GM18502 (cell line): ENCODE results near the gene CNFN.

Experiments used
- ATAC-seq: cut with Tn5 transposase; IDR thresholded peaks from one replicate; pipeline ENCODE4 v1.9.1; 2021; ENCODE audit warnings: mild to moderate bottlenecking; ENCODE audit not compliant: unreplicated experiment, poor library complexity

Gene CNFN

GRCh38 chr19:42378225-42379215 lies 11.6 kb downstream of the CNFN start:
- ATAC-seq, result no peak

GRCh38 chr19:42376177-42376555 lies 13.9 kb downstream of the CNFN start:
- no peak for ATAC-seq

- no peak for ATAC-seq
These were observed 14.5 kb downstream of the CNFN start for GRCh38 chr19:42375415-42376176.

GRCh38 chr19:42374826-42375376 lies 15.2 kb downstream of the CNFN start:
- ATAC-seq, result no peak

GRCh38 chr19:42370626-42371175 lies 19.4 kb downstream of the CNFN start:
- ATAC-seq, result no peak

GRCh38 chr19:42370068-42370520 lies 20.0 kb downstream of the CNFN start:
- ATAC-seq, result no peak

GRCh38 chr19:42369433-42370067 lies 20.5 kb downstream of the CNFN start:
- ATAC-seq, result no peak

- no peak for ATAC-seq
These were observed 21.3 kb downstream of the CNFN start for GRCh38 chr19:42368765-42369164.

- ATAC-seq, result no peak
These were observed 21.7 kb downstream of the CNFN start for GRCh38 chr19:42368360-42368759.

- no peak for ATAC-seq
These were observed 22.2 kb downstream of the CNFN start for GRCh38 chr19:42367929-42368328.

- ATAC-seq, result no peak
These were observed 23.4 kb downstream of the CNFN start for GRCh38 chr19:42366673-42367072.

- no peak for ATAC-seq
These were observed 26.3 kb downstream of the CNFN start for GRCh38 chr19:42363614-42364346.

- no peak for ATAC-seq
These were observed 27.1 kb downstream of the CNFN start for GRCh38 chr19:42362891-42363440.

- no peak for ATAC-seq
These were observed 27.8 kb downstream of the CNFN start for GRCh38 chr19:42362342-42362741.

GRCh38 chr19:42361545-42361910 lies 28.6 kb downstream of the CNFN start:
- no peak for ATAC-seq

GRCh38 chr19:42360787-42361544 lies 29.1 kb downstream of the CNFN start:
- ATAC-seq, result no peak

GRCh38 chr19:42357290-42357689 lies 32.8 kb downstream of the CNFN start:
- no peak for ATAC-seq

- ATAC-seq, result no peak
These were observed 33.4 kb downstream of the CNFN start for GRCh38 chr19:42356686-42357085.

GRCh38 chr19:42355896-42356295 lies 34.2 kb downstream of the CNFN start:
- ATAC-seq, result no peak
